DOHH2 (cell line): Measurements from ENCODE around the gene KIF26A.
"Not testable (repeated sequence)": the region's sequence is repeated elsewhere in the genome, so short reads cannot be mapped to it uniquely, and the experiment has no call there.

ENCODE experiments used
- EZH2phosphoT487 ChIP-seq: fragments of 200-600 bp; sonication (generic); IDR thresholded peaks from 2 replicates; pipeline ENCODE4 v1.6.1; 2017; ENCODE audit warnings: borderline replicate concordance, mild to moderate bottlenecking, antibody characterized with exemption, low read length, moderate library complexity, mixed read lengths
- TF ChIP-seq, protein P1 (sequence below): fragments of 200-600 bp; sonication (generic); IDR thresholded peaks from one replicate; pipeline ENCODE4 v1.5.1; 2014; ENCODE audit warnings: antibody characterized with exemption, mild to moderate bottlenecking, low read depth, low read length; ENCODE audit not compliant: poor library complexity, severe bottlenecking

DNA sequence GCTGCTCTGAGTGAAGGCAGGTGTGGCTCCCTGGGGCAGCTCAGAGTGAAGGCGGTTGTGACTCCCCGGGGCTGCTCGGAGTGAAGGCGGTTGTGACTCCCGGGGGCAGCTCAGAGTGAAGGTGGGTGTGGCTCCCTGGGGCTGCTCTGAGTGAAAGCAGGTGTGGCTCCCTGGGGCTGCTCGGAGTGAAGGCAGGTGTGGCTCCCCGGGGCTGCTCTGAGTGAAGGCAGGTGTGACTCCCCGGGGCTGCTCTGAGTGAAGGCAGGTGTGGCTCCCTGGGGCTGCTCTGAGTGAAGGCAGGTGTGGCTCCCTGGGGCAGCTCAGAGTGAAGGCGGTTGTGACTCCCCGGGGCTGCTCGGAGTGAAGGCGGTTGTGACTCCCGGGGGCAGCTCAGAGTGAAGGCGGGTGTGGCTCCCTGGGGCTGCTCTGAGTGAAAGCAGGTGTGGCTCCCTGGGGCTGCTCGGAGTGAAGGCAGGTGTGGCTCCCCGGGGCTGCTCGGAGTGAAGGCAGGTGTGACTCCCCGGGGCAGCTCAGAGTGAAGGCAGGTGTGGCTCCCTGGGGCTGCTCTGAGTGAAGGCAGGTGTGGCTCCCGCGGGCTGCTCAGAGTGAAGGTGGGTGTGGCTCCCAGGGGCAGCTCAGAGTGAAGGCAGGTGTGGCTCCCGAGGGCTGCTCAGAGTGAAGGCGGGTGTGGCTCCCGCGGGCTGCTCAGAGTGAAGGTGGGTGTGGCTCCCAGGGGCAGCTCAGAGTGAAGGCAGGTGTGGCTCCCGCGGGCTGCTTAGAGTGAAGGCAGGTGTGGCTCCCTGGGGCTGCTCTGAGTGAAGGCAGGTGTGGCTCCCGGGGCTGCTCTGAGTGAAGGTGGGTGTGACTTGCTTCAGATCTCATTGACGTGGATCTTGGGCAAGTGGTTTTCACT is 87.1 kb downstream of the KIF26A start:
- TF ChIP-seq, protein P1, sequence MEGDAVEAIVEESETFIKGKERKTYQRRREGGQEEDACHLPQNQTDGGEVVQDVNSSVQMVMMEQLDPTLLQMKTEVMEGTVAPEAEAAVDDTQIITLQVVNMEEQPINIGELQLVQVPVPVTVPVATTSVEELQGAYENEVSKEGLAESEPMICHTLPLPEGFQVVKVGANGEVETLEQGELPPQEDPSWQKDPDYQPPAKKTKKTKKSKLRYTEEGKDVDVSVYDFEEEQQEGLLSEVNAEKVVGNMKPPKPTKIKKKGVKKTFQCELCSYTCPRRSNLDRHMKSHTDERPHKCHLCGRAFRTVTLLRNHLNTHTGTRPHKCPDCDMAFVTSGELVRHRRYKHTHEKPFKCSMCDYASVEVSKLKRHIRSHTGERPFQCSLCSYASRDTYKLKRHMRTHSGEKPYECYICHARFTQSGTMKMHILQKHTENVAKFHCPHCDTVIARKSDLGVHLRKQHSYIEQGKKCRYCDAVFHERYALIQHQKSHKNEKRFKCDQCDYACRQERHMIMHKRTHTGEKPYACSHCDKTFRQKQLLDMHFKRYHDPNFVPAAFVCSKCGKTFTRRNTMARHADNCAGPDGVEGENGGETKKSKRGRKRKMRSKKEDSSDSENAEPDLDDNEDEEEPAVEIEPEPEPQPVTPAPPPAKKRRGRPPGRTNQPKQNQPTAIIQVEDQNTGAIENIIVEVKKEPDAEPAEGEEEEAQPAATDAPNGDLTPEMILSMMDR: not testable (repeated sequence)
- not testable (repeated sequence) for TF ChIP-seq EZH2phosphoT487
